Transverse colon (tissue), 4 donors: Measurements from ENCODE around the gene RNF4. TPM values are rescaled to one million over a fixed set of nuclear protein-coding genes. Genes with fewer than 3 reads are reported as not detected.
"Not testable (repeated sequence)": the region's sequence is repeated elsewhere in the genome, so short reads cannot be mapped to it uniquely, and the experiment has no call there.

Experiments used
- DNase-seq: peaks from one replicate; pipeline ENCODE4 v3.0.0-alpha.2; 2019
- H3K27ac ChIP-seq, 4 donors: fragments of 200-600 bp; sonication (generic); 2 replicates each; pipeline ENCODE4 v1.5.1; 2016 to 2018; ENCODE audit warnings: inconsistent platforms in 4 of 4
- H3K27me3 ChIP-seq: fragments of 200-600 bp; sonication (generic); 2 replicates; pipeline ENCODE4 v1.5.1; 2017; ENCODE audit warnings: inconsistent platforms
- H3K36me3 ChIP-seq, 4 donors: fragments of 200-600 bp; sonication (generic); 2 replicates each; pipeline ENCODE4 v1.5.1; 2017 to 2019; ENCODE audit warnings: inconsistent platforms in 4 of 4
- H3K4me1 ChIP-seq, 4 donors: fragments of 200-600 bp; sonication (generic); 2 replicates each; pipeline ENCODE4 v1.5.1; 2017 to 2020; ENCODE audit warnings: inconsistent platforms in 4 of 4
- H3K4me3 ChIP-seq, 4 donors: fragments of 200-600 bp; sonication (generic); 1 replicate in 1 of 4; 2 replicates in 3 of 4; pipeline versions ENCODE4 v1.5.1 to v1.6.1; 2017 to 2019; ENCODE audit warnings: inconsistent platforms in 4 of 4
- H3K9me3 ChIP-seq, 2 donors: fragments of 200-600 bp; sonication (generic); 2 replicates each; pipeline ENCODE4 v1.5.1; 2017 to 2019; ENCODE audit warnings: inconsistent platforms in 2 of 2
- EP300 ChIP-seq: sonication (generic); formaldehyde crosslinking; IDR thresholded peaks from one replicate; pipeline ENCODE4 v1.6.1; 2017; ENCODE audit warnings: antibody characterized with exemption, low read depth
- POLR2A ChIP-seq: fragments of 450-650 bp; IDR thresholded peaks from one replicate; pipeline ENCODE4 v1.6.1; 2016; ENCODE audit warnings: antibody characterized with exemption, mild to moderate bottlenecking, moderate library complexity
- POLR2AphosphoS5 ChIP-seq, 3 donors: sonication (generic); formaldehyde crosslinking; IDR thresholded peaks; one replicate each; pipeline ENCODE4 v1.6.1; 2016; ENCODE audit warnings: antibody characterized with exemption in 3 of 3
- WGBS, 2 donors: methylation state at CpG; one replicate each; pipeline ENCODE4 v1.1.5; 2018; ENCODE audit warnings: low coverage in 1 of 2; 5-methylcytosine and 5-hydroxymethylcytosine counted together
- in situ Hi-C, 4 donors: fragments of 200-750 bp; cut with MboI; loops; one replicate each; pipeline versions ENCODE4 v1.15.0 to v1.15.1; 2017; ENCODE audit warnings: low sequenced_read_pairs in 3 of 4, low pct_ligation_motif_present in 1 of 4, low pct_unique_long_range_greater_than_20kb in 1 of 4
- intact Hi-C: fragments of 100-400 bp; cut with DNase I; formaldehyde crosslinking; loops from one replicate; pipeline ENCODE4 v1.15.1; 2023; ENCODE audit warnings: low total_unique reads
- total RNA-seq, 4 donors: library from RNA; depleted of rRNA; stranded (reverse); fragments of >200 nt; gene quantifications; one replicate each; pipeline ENCODE4 v1.1.0, GENCODE V29; 2016
- TF ChIP-seq, protein P1 (sequence below), 5 experiments: fragments of 200-600 bp in 3 of 5; fragments of 450-650 bp in 2 of 5; sonication (generic) in 3 of 5; IDR thresholded peaks; 1 replicate in 2 of 5; 2 replicates in 3 of 5; pipeline ENCODE4 v1.5.1; 2016 to 2017; ENCODE audit warnings: antibody characterized with exemption in 5 of 5, inconsistent platforms in 3 of 5, mild to moderate bottlenecking in 2 of 5, moderate library complexity in 1 of 5

RNF4 gene
- total RNA-seq, 4 donors from 2014 or later = 20.9 to 50.5 (median 35.8) TPM

DNA sequence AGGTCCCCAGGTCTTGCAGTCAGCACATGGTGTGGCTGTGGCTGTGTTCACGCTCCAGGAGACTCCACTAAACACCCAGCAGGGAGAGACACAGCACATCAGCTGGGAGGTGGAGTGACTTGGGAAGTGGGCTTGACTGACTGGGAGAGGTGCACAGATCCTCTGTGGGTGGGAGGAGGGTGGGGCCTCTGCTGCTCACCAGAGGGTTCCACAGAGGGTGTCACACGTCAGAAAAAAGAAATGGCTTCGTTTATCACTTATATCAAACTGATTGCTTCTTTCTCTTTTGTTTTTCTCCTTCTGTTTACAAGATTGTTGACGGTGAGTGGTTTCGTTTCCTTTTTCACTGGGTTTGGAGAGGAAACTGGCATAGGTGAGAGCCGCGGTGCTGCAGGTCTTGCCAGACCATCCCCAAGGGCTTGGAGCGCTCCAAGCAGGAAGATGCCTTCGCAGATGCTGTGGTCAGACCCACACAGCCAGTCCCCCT lies 42.8 kb downstream of the RNF4 start:
- no peak for TF ChIP-seq POLR2AphosphoS5 (IDR thresholded peaks at IDR 0.05)
- TF ChIP-seq, protein P1, sequence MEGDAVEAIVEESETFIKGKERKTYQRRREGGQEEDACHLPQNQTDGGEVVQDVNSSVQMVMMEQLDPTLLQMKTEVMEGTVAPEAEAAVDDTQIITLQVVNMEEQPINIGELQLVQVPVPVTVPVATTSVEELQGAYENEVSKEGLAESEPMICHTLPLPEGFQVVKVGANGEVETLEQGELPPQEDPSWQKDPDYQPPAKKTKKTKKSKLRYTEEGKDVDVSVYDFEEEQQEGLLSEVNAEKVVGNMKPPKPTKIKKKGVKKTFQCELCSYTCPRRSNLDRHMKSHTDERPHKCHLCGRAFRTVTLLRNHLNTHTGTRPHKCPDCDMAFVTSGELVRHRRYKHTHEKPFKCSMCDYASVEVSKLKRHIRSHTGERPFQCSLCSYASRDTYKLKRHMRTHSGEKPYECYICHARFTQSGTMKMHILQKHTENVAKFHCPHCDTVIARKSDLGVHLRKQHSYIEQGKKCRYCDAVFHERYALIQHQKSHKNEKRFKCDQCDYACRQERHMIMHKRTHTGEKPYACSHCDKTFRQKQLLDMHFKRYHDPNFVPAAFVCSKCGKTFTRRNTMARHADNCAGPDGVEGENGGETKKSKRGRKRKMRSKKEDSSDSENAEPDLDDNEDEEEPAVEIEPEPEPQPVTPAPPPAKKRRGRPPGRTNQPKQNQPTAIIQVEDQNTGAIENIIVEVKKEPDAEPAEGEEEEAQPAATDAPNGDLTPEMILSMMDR (IDR thresholded peaks at IDR 0.05) = no peak
- no peak for TF ChIP-seq EP300
- TF ChIP-seq POLR2A = no peak
- 78% methylated on average over 9 of the region's 9 CpGs; no CpG with 5 or more reads in 1 of the 2 donors for WGBS, 2 donors
- no peak for DNase-seq
- Histone ChIP-seq H3K9me3 (no peaks in the 10 kb centered on the region), H3K4me1 (no peaks in the 10 kb centered on the region), H3K27ac (no peak overlapping the region), H3K27me3 (no peaks in the 10 kb centered on the region), H3K4me3 (no peak overlapping the region), H3K36me3 (peaks cover 0 to 44% (median 16%) of the 10 kb centered on the region in 4 donors)
- in situ Hi-C loops = no loop called here
- intact Hi-C loops = no loop called here

DNA sequence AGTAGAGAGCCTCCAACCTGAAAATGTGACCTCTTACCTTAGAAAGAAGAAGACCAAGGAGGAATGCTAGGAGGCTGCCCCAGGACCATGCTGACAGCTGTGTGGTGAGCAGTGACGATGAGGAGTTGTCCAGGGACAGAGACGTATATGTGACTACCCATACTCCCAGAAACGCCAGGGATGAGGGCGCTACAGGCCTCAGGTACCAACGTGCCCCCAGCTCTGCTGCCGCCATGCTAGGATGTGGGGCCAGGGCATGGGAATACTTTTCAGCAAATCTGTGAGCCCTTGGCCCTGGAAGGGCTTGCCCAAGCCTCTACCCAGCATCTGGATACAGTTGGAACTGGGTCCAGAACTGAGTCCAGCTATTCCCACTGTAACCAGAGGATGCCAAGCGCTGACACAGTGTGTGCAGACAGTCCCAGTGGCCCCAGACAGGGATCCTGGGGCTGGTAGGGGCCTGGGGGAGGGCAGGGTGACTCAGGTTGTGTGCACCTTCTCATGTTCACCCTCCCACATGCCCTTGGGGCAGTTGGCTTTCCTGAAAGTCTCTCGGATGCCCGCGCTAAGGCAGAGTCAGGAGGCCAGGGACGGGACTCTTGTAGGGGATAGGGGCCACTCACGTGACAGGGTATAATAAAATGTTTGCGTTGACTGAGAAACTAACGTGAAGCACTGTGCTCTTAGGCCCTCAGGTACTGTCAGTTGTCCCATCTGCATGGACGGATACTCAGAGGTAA lies 43.7 kb downstream of the RNF4 start:
- Histone ChIP-seq H3K27ac (no peak overlapping the region), H3K4me3 (no peak overlapping the region), H3K27me3 (no peaks in the 10 kb centered on the region), H3K4me1 (no peaks in the 10 kb centered on the region), H3K36me3 (peaks cover 0 to 44% (median 16%) of the 10 kb centered on the region in 4 donors), H3K9me3 (no peaks in the 10 kb centered on the region)
- in situ Hi-C loops = no loop called here
- DNase-seq = no peak
- TF ChIP-seq, protein P1 (IDR thresholded peaks at IDR 0.05) = no peak
- no peak for TF ChIP-seq EP300
- TF ChIP-seq POLR2A = no peak
- TF ChIP-seq POLR2AphosphoS5 (IDR thresholded peaks at IDR 0.05) = no peak
- 93 to 95% methylated on average over 2 to 15 of the region's 15 CpGs for WGBS, 2 donors
- intact Hi-C loops = no loop called here

DNA sequence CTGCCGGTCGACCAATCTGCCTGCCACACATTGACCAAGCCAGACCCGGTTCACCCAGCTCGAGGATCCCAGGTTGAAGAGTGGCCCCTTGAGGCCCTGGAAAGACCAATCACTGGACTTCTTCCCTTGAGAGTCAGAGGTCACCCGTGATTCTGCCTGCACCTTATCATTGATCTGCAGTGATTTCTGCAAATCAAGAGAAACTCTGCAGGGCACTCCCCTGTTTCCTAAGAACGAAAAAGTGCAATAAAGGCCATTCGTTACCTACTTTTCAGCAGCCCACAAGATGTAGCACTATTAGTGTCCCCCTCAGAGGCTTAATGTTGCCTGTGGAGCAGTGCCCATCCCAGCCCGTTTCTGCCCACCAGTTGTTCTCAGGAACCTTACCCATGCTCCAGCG lies 45.3 kb downstream of the RNF4 start:
- 93 to 100% methylated on average over 2 to 9 of the region's 9 CpGs for WGBS, 2 donors
- H3K4me3 ChIP-seq, DNase-seq, H3K9me3 ChIP-seq, H3K27ac ChIP-seq, H3K27me3 ChIP-seq, intact Hi-C loops, in situ Hi-C loops, H3K4me1 ChIP-seq: not testable (repeated sequence)
- peaks cover 0 to 42% (median 16%) of the 10 kb centered on the region in 4 donors for H3K36me3 ChIP-seq

DNA sequence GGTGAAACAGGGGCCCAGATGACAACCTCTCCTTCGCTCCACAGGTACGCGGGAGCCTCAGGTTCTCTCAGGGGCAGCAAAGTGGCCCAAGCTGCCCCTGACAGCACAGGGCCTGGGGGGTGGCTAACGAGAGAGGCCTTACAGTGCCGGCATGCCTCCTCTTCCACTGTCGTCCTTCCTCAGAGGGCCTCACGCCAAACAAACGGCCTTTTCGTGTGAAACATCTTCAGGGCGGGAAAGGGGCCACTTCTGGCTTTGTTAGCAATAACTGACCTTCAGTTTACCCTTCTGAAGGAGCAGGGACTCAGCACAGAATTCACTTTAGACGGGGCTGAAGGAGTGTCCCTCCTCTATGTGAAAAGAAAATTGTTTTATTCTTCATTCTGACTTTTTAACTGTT lies 46.0 kb downstream of the RNF4 start:
- WGBS, 2 donors = 40 to 89% methylated on average over 1 to 11 of the region's 11 CpGs
- H3K4me1 ChIP-seq, H3K27ac ChIP-seq, intact Hi-C loops, H3K4me3 ChIP-seq, DNase-seq, in situ Hi-C loops, H3K9me3 ChIP-seq, H3K27me3 ChIP-seq: not testable (repeated sequence)
- peaks cover 0 to 38% (median 16%) of the 10 kb centered on the region in 4 donors for H3K36me3 ChIP-seq

DNA sequence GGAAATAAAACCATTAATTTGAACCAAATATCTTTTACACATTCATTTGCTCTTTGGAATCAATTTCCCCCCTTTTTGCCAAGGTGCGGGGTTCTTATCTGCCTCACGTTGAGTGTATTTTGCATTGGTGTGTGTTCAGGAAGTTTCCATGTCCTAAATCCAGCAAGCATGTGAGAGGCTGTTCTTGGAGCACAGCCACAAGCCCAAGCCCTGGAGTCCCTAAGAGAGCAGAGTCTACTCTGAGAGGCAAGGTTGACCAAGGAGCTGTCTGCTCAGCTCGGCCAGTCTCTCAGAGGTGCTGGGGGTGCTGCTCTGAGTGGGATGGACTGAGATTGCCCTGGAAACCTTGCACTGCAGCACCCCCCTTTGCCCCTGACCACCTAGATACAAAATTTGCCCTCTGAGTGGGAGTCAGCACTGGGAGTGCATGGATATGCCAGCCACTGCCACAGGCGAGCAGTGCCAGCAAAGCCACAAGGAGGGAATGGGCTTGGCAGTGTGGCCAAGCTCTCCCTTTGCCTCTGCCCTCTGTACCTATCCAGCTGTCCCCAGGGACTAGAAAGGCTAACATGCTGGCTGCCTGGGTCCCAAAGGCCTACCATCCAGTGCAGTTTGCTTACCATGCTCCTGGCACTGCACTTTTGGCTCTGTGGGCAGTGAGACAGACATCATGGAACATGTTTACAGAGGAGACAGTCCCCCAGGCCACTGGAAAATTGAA lies 47.1 kb downstream of the RNF4 start:
- Histone ChIP-seq H3K4me3 (no peak overlapping the region), H3K27me3 (no peaks in the 10 kb centered on the region), H3K27ac (no peak overlapping the region), H3K36me3 (peaks cover 0 to 32% (median 16%) of the 10 kb centered on the region in 4 donors), H3K9me3 (no peaks in the 10 kb centered on the region), H3K4me1 (no peaks in the 10 kb centered on the region)
- DNase-seq = no peak
- TF ChIP-seq, protein P1 (IDR thresholded peaks at IDR 0.05) = no peak
- TF ChIP-seq POLR2AphosphoS5 (IDR thresholded peaks at IDR 0.05) = no peak
- no peak for TF ChIP-seq POLR2A
- TF ChIP-seq EP300 = no peak
- intact Hi-C loops (loop anchor here (2.0 kb wide), 1 partner anchor 73 kb away; no protein-coding TSS in a partner anchor), in situ Hi-C loops (no loop called here)
- WGBS, 2 donors = 78% methylated on average over 4 of the region's 4 CpGs; no CpG with 5 or more reads in 1 of the 2 donors
